Measurements from ENCODE around the gene GFPT1. TPM values are rescaled to one million over a fixed set of nuclear protein-coding genes. Genes with fewer than 3 reads are reported as not detected.
"Not testable (repeated sequence)": the region's sequence is repeated elsewhere in the genome, so short reads cannot be mapped to it uniquely, and the experiment has no call there.

Gene GFPT1
- total RNA-seq, 8 experiments from 2014 or later: 13.5 to 61.0 (median 39.6) TPM

- WGBS, 10 experiments: 87 to 100% (median 92%) methylated on average over 2 to 11 of the region's 12 CpGs
- in situ Hi-C loops (cut with MboI; ENCODE audit: low pct_unique_long_range_greater_than_20kb in 2 of 9, low sequenced_read_pairs in 9 of 9, unreplicated experiment in 9 of 9): no loop called here
- Histone ChIP-seq H3K27ac (no peak overlapping the region), H3K4me3 (no peak overlapping the region), H3K4me1 (replicated peaks in 1 of 2) (peaks cover 0 to 4% of the 10 kb centered on the region in 2 donors)
- peak in 4 of 8 experiments; percentile 26 to 52 (median 40) for ATAC-seq (replicated peaks in 6 of 8)
Measured at GRCh38 chr2:69380072-69380917, 6.7 kb downstream of the GFPT1 start.

- WGBS, 10 experiments: 56 to 97% (median 91%) methylated on average over 1 to 6 of the region's 6 CpGs; no CpG with 5 or more reads in 4 of the 10 experiments
- no peak overlapping the region for H3K27ac ChIP-seq
Measured at GRCh38 chr2:69376403-69376802, 10.6 kb downstream of the GFPT1 start.

GRCh38 chr2:69375494-69376353 lies 11.3 kb downstream of the GFPT1 start:
- WGBS, 10 experiments: 54 to 94% (median 77%) methylated on average over 2 to 8 of the region's 8 CpGs; no CpG with 5 or more reads in 1 of the 10 experiments
- ATAC-seq (replicated peaks in 6 of 8): peak in 3 of 8 experiments; percentile 30 to 81 (median 79)
- no peak overlapping the region for H3K27ac ChIP-seq
- H3K4me3 ChIP-seq: no peak overlapping the region
- no peaks in the 10 kb centered on the region for H3K4me1 ChIP-seq (replicated peaks in 1 of 2)
- in situ Hi-C loops (cut with MboI; ENCODE audit: low pct_unique_long_range_greater_than_20kb in 2 of 9, low sequenced_read_pairs in 9 of 9, unreplicated experiment in 9 of 9): no loop called here

More at GRCh38 chr2:69376403-69376802, 10.6 kb downstream of the GFPT1 start:
- H3K4me1 ChIP-seq (replicated peaks in 1 of 2): no peaks in the 10 kb centered on the region
- H3K4me3 ChIP-seq: no peak overlapping the region
- in situ Hi-C loops (cut with MboI; ENCODE audit: low pct_unique_long_range_greater_than_20kb in 2 of 9, low sequenced_read_pairs in 9 of 9, unreplicated experiment in 9 of 9): no loop called here
- ATAC-seq (replicated peaks in 6 of 8): peak in 2 of 8 experiments; percentile 43 to 44

GRCh38 chr2:69372767-69373166 lies 14.3 kb downstream of the GFPT1 start:
- H3K4me3 ChIP-seq: no peak overlapping the region
- no peak for ATAC-seq (replicated peaks in 6 of 8)
- H3K27ac ChIP-seq: no peak overlapping the region
- in situ Hi-C loops (cut with MboI; ENCODE audit: low pct_unique_long_range_greater_than_20kb in 2 of 9, low sequenced_read_pairs in 9 of 9, unreplicated experiment in 9 of 9): no loop called here
- no peaks in the 10 kb centered on the region for H3K4me1 ChIP-seq (replicated peaks in 1 of 2)

- ATAC-seq (replicated peaks in 6 of 8): no peak
- WGBS, 10 experiments: 86% methylated on average over 1 of the region's 1 CpG; no CpG with 5 or more reads in 9 of the 10 experiments
- in situ Hi-C loops (cut with MboI; ENCODE audit: low pct_unique_long_range_greater_than_20kb in 2 of 9, low sequenced_read_pairs in 9 of 9, unreplicated experiment in 9 of 9): no loop called here
- Histone ChIP-seq H3K4me3 (no peak overlapping the region), H3K4me1 (replicated peaks in 1 of 2) (no peaks in the 10 kb centered on the region), H3K27ac (no peak overlapping the region)
Measured at GRCh38 chr2:69369802-69370201, 17.2 kb downstream of the GFPT1 start.

- ATAC-seq (replicated peaks in 6 of 8): no peak
- in situ Hi-C loops (cut with MboI; ENCODE audit: low pct_unique_long_range_greater_than_20kb in 2 of 9, low sequenced_read_pairs in 9 of 9, unreplicated experiment in 9 of 9): no loop called here
- 77 to 100% (median 91%) methylated on average over 1 to 4 of the region's 7 CpGs; no CpG with 5 or more reads in 2 of the 10 experiments for WGBS, 10 experiments
- H3K27ac ChIP-seq: no peak overlapping the region
- H3K4me3 ChIP-seq: no peak overlapping the region
- no peaks in the 10 kb centered on the region for H3K4me1 ChIP-seq (replicated peaks in 1 of 2)
Measured at GRCh38 chr2:69368588-69368987, 18.4 kb downstream of the GFPT1 start.

- ATAC-seq (replicated peaks in 6 of 8): no peak
- Histone ChIP-seq H3K4me1 (replicated peaks in 1 of 2) (no peaks in the 10 kb centered on the region), H3K27ac (no peak overlapping the region), H3K4me3 (no peak overlapping the region)
- in situ Hi-C loops (cut with MboI; ENCODE audit: low pct_unique_long_range_greater_than_20kb in 2 of 9, low sequenced_read_pairs in 9 of 9, unreplicated experiment in 9 of 9): no loop called here
Measured at GRCh38 chr2:69359371-69359770, 27.7 kb downstream of the GFPT1 start.

GRCh38 chr2:69358914-69359313 lies 28.1 kb downstream of the GFPT1 start:
- ATAC-seq (replicated peaks in 6 of 8): no peak
- WGBS, 10 experiments: 10 to 100% (median 27%) methylated on average over 1 to 3 of the region's 3 CpGs
- Histone ChIP-seq H3K4me3 (no peak overlapping the region), H3K4me1 (replicated peaks in 1 of 2) (no peaks in the 10 kb centered on the region), H3K27ac (no peak overlapping the region)
- in situ Hi-C loops (cut with MboI; ENCODE audit: low pct_unique_long_range_greater_than_20kb in 2 of 9, low sequenced_read_pairs in 9 of 9, unreplicated experiment in 9 of 9): no loop called here

GRCh38 chr2:69356471-69356870 lies 30.6 kb downstream of the GFPT1 start:
- H3K4me1 ChIP-seq (replicated peaks in 1 of 2): no peaks in the 10 kb centered on the region
- in situ Hi-C loops (cut with MboI; ENCODE audit: low pct_unique_long_range_greater_than_20kb in 2 of 9, low sequenced_read_pairs in 9 of 9, unreplicated experiment in 9 of 9): no loop called here
- ATAC-seq (replicated peaks in 6 of 8): no peak
- H3K27ac ChIP-seq: no peak overlapping the region
- no peak overlapping the region for H3K4me3 ChIP-seq
- WGBS, 10 experiments: 86 to 100% (median 96%) methylated on average over 1 to 5 of the region's 5 CpGs; no CpG with 5 or more reads in 1 of the 10 experiments

GRCh38 chr2:69354976-69355375 lies 32.1 kb downstream of the GFPT1 start:
- H3K27ac ChIP-seq; H3K4me3 ChIP-seq; H3K4me1 ChIP-seq (replicated peaks in 1 of 2); in situ Hi-C loops (cut with MboI; ENCODE audit: low pct_unique_long_range_greater_than_20kb in 2 of 9, low sequenced_read_pairs in 9 of 9, unreplicated experiment in 9 of 9); ATAC-seq (replicated peaks in 6 of 8): not testable (repeated sequence)
- 43 to 100% (median 92%) methylated on average over 1 to 3 of the region's 3 CpGs; no CpG with 5 or more reads in 4 of the 10 experiments for WGBS, 10 experiments

- no peak overlapping the region for H3K27ac ChIP-seq
- no peak for ATAC-seq (replicated peaks in 6 of 8)
- H3K4me3 ChIP-seq: no peak overlapping the region
- 89 to 100% (median 100%) methylated on average over 2 to 5 of the region's 5 CpGs for WGBS, 10 experiments
- H3K4me1 ChIP-seq (replicated peaks in 1 of 2): no peaks in the 10 kb centered on the region
- in situ Hi-C loops (cut with MboI; ENCODE audit: low pct_unique_long_range_greater_than_20kb in 2 of 9, low sequenced_read_pairs in 9 of 9, unreplicated experiment in 9 of 9): no loop called here
Measured at GRCh38 chr2:69353360-69353759, 33.7 kb downstream of the GFPT1 start.

- no peak overlapping the region for H3K4me3 ChIP-seq
- ATAC-seq (replicated peaks in 6 of 8): no peak
- no peak overlapping the region for H3K27ac ChIP-seq
- WGBS, 10 experiments: 88 to 100% (median 100%) methylated on average over 1 of the region's 1 CpG; no CpG with 5 or more reads in 3 of the 10 experiments
- in situ Hi-C loops (cut with MboI; ENCODE audit: low pct_unique_long_range_greater_than_20kb in 2 of 9, low sequenced_read_pairs in 9 of 9, unreplicated experiment in 9 of 9): no loop called here
- H3K4me1 ChIP-seq (replicated peaks in 1 of 2): no peaks in the 10 kb centered on the region
Measured at GRCh38 chr2:69348781-69349180, 38.2 kb downstream of the GFPT1 start.

- H3K4me1 ChIP-seq (replicated peaks in 1 of 2): no peaks in the 10 kb centered on the region
- in situ Hi-C loops (cut with MboI; ENCODE audit: low pct_unique_long_range_greater_than_20kb in 2 of 9, low sequenced_read_pairs in 9 of 9, unreplicated experiment in 9 of 9): no loop called here
- no peak overlapping the region for H3K27ac ChIP-seq
- no peak for ATAC-seq (replicated peaks in 6 of 8)
- no peak overlapping the region for H3K4me3 ChIP-seq
Measured at GRCh38 chr2:69345434-69345833, 41.6 kb downstream of the GFPT1 start.
